GM12865 (cell line): ENCODE data around the gene ACAN.

Source experiments
- DNase-seq: peaks from one replicate; pipeline ENCODE4 v3.0.0; 2010; ENCODE audit warnings: low read depth
- H3K4me3 ChIP-seq: 2 replicates; pipeline ENCODE4 v1.5.1; 2011; ENCODE audit warnings: mild to moderate bottlenecking, low read depth, low read length, control low read depth
- CTCF ChIP-seq: IDR thresholded peaks from 2 replicates; pipeline ENCODE4 v1.5.1; 2011; ENCODE audit warnings: low read length, control low read depth, low read depth, inconsistent platforms; ENCODE audit not compliant: insufficient read depth; ENCODE audit errors: missing control alignments

The ACAN gene

DNA sequence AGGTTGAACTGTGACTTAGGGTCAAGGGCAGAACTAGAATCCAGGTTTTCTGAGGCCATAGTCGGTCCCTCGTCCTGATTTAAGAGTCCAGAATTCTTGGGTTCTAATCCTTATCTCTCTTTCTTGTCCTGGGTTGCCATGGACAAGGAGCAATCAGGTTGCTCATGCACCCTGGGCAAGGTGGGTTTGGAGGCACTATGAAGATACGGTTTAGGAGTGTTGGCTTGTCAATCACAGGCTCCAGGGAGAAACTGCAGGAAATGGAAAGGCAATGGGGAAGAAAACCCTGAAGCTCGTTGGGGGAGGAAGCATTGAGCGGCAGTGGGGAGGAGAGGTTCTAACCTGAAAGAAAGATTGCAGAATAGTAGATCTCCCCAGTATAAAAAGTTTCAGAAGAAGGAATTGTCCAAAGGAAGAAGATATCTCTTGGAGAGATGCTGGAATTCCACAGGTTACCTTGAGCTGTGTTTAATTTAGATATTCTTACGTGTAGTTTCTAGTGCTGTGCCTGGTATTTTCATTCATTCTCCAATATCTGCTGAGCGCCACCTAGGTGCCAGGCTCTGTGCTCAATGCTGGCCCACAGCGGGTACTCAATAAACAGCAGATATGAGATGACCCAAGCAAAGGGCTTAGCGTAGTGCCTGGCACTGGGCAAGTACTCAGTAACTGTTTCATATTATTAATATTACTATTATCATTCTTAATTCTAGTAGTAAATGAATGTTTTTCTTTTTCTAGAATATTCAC is 2.0 kb downstream of the ACAN start:
- DNase-seq: no peak
- TF ChIP-seq CTCF: no peak
- no peak overlapping the region for H3K4me3 ChIP-seq

- H3K4me3 ChIP-seq: no peak overlapping the region
- no peak for DNase-seq
- no peak for TF ChIP-seq CTCF
Measured at GRCh38 chr15:88810446-88810845, 7.2 kb downstream of the ACAN start.

GRCh38 chr15:88812133-88812532 is 8.9 kb downstream of the ACAN start:
- TF ChIP-seq CTCF: no peak
- peak; percentile 17 for DNase-seq

GRCh38 chr15:88813960-88814359 is 10.7 kb downstream of the ACAN start:
- TF ChIP-seq CTCF: no peak
- no peak overlapping the region for H3K4me3 ChIP-seq
- DNase-seq: no peak

More at GRCh38 chr15:88812133-88812532, 8.9 kb downstream of the ACAN start:
- no peak overlapping the region for H3K4me3 ChIP-seq

GRCh38 chr15:88814393-88814792 is 11.2 kb downstream of the ACAN start:
- H3K4me3 ChIP-seq: no peak overlapping the region
- TF ChIP-seq CTCF: no peak
- DNase-seq: no peak

DNA sequence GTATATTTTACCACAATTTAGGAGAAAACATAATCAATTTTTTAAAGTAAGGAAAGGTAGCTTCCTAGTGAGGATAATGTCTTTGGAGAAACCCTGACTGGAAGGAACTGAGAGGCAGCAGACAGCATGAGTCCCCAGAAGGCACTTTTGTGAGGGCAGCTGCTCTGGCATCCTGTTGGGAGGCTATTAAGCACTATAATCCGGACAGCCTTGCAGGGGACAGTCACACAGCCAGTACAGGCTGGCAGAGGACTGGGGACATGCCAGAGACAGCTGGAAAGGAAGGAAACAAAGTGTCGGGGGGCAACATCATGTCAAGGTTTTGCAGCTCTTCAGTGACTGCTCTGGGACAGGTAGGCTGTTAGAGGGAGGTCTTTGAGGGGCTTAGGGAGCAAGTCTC is 15.7 kb downstream of the ACAN start:
- no peak for DNase-seq

More for the DNA sequence above, 15.7 kb downstream of the ACAN start:
- no peak for TF ChIP-seq CTCF
- H3K4me3 ChIP-seq: no peak overlapping the region
